SK-N-SH (cell line): ENCODE results near the gene SSTR5.

ENCODE experiments used
- CTCF ChIP-seq: fragments of 200-600 bp; sonication (generic); IDR thresholded peaks from 2 replicates; pipeline ENCODE4 v1.6.1; 2017; ENCODE audit warnings: antibody characterized with exemption, mild to moderate bottlenecking, moderate library complexity
- EP300 ChIP-seq, 2 experiments: IDR thresholded peaks; 2 replicates each; pipeline versions ENCODE4 v1.4.0 to v1.6.1; 2012; ENCODE audit warnings: borderline replicate concordance in 1 of 2, low read depth in 1 of 2, low read length in 1 of 2
- FOSL2 ChIP-seq: IDR thresholded peaks from 2 replicates; pipeline ENCODE4 v1.4.0; 2012; ENCODE audit warnings: low read depth, mild to moderate bottlenecking, moderate library complexity, borderline replicate concordance
- RCOR1 ChIP-seq: fragments of 150-350 bp; IDR thresholded peaks from 2 replicates; pipeline ENCODE4 v1.6.1; 2017; ENCODE audit warnings: antibody characterized with exemption, low read length
- SIN3A ChIP-seq: IDR thresholded peaks from 2 replicates; pipeline ENCODE4 v1.6.1; 2012; ENCODE audit warnings: low read depth, mild to moderate bottlenecking, low read length, moderate library complexity, borderline replicate concordance

GRCh38 chr16:1050921-1051320 is 21.6 kb upstream of the SSTR5 start:
- no peak for TF ChIP-seq CTCF
- no peak for TF ChIP-seq RCOR1
- TF ChIP-seq SIN3A: no peak
- TF ChIP-seq EP300 (IDR thresholded peaks at IDR 0.05; ENCODE audit: borderline replicate concordance in 1 of 2, low read depth in 1 of 2, low read length in 1 of 2): no peak
- TF ChIP-seq FOSL2: no peak
